Mesenchymal stem cell (in vitro differentiated cells and primary cell): Measurements from ENCODE around the gene DRAP1.

Source experiments
- DNase-seq: peaks from one replicate; pipeline ENCODE4 v3.0.0-alpha.2; 2013
- H2AFZ ChIP-seq: one replicate; pipeline ENCODE4 v1.6.1; 2013; ENCODE audit warnings: low read depth, mild to moderate bottlenecking, control low read depth, inconsistent platforms, low read length, moderate library complexity
- H2AK5ac ChIP-seq: 2 replicates; pipeline ENCODE4 v1.6.1; 2013; ENCODE audit warnings: low read length, moderate library complexity, mild to moderate bottlenecking, inconsistent platforms; ENCODE audit not compliant: severe bottlenecking
- H2BK120ac ChIP-seq: one replicate; pipeline ENCODE4 v1.6.1; 2013; ENCODE audit warnings: low read depth, mild to moderate bottlenecking, inconsistent platforms, low read length, moderate library complexity
- H2BK12ac ChIP-seq, 2 experiments: one replicate each; pipeline ENCODE4 v1.6.1; 2013; ENCODE audit warnings: inconsistent platforms in 2 of 2, low read length in 2 of 2, mild to moderate bottlenecking in 2 of 2, moderate library complexity in 2 of 2, control low read depth in 1 of 2
- H2BK15ac ChIP-seq: one replicate; pipeline ENCODE4 v1.6.1; 2013; ENCODE audit warnings: mild to moderate bottlenecking, low read depth, inconsistent platforms; ENCODE audit not compliant: poor library complexity, severe bottlenecking
- H2BK5ac ChIP-seq: 2 replicates; pipeline ENCODE4 v1.6.1; 2013; ENCODE audit warnings: low read depth, mild to moderate bottlenecking, low read length, control low read depth, inconsistent platforms; ENCODE audit not compliant: poor library complexity, severe bottlenecking
- H3K14ac ChIP-seq, 2 experiments: one replicate each; pipeline ENCODE4 v1.6.1; 2013; ENCODE audit warnings: inconsistent platforms in 2 of 2, low read length in 2 of 2, control low read depth in 1 of 2, mild to moderate bottlenecking in 1 of 2, moderate library complexity in 1 of 2
- H3K18ac ChIP-seq, 2 experiments: one replicate each; pipeline ENCODE4 v1.6.1; 2013; ENCODE audit warnings: inconsistent platforms in 2 of 2, low read length in 2 of 2, control low read depth in 1 of 2, low read depth in 1 of 2, mild to moderate bottlenecking in 1 of 2
- H3K23ac ChIP-seq, 2 experiments: one replicate each; pipeline ENCODE4 v1.6.1; 2013; ENCODE audit warnings: inconsistent platforms in 2 of 2, low read length in 2 of 2, mild to moderate bottlenecking in 2 of 2, moderate library complexity in 2 of 2, control low read depth in 1 of 2
- H3K27ac ChIP-seq: 2 replicates; pipeline ENCODE4 v1.5.1; 2013; ENCODE audit warnings: mild to moderate bottlenecking, moderate library complexity, low read length, control low read depth, inconsistent platforms; ENCODE audit not compliant: poor library complexity, severe bottlenecking
- H3K27me3 ChIP-seq, 2 experiments: 2 replicates each; pipeline versions ENCODE4 v1.6.1 to v1.7.0; 2013; ENCODE audit warnings: low read length in 2 of 2, mild to moderate bottlenecking in 2 of 2, moderate library complexity in 2 of 2, control low read depth in 1 of 2, inconsistent platforms in 1 of 2; ENCODE audit not compliant: control insufficient read depth in 1 of 2, insufficient read depth in 1 of 2
- H3K36me3 ChIP-seq, 2 experiments: 2 replicates each; pipeline versions ENCODE4 v1.6.1 to v1.7.0; 2013; ENCODE audit warnings: low read length in 2 of 2, control low read depth in 1 of 2, inconsistent platforms in 1 of 2, low read depth in 1 of 2, mild to moderate bottlenecking in 1 of 2; ENCODE audit not compliant: insufficient read depth in 2 of 2, control insufficient read depth in 1 of 2
- H3K4ac ChIP-seq, 2 experiments: one replicate each; pipeline ENCODE4 v1.6.1; 2013; ENCODE audit warnings: inconsistent platforms in 2 of 2, low read length in 2 of 2, mild to moderate bottlenecking in 2 of 2, moderate library complexity in 2 of 2, control low read depth in 1 of 2, low read depth in 1 of 2
- H3K4me1 ChIP-seq: 2 replicates; pipeline ENCODE4 v1.6.1; 2013; ENCODE audit warnings: low read depth, low read length, control low read depth; ENCODE audit not compliant: control insufficient read depth, insufficient read depth
- H3K4me2 ChIP-seq: 2 replicates; pipeline ENCODE4 v1.6.1; 2013; ENCODE audit warnings: low read length, mild to moderate bottlenecking, inconsistent platforms; ENCODE audit not compliant: poor library complexity, severe bottlenecking
- H3K4me3 ChIP-seq, 2 experiments: 2 replicates each; pipeline versions ENCODE4 v1.5.1 to v1.7.0; 2013; ENCODE audit warnings: low read length in 2 of 2, mild to moderate bottlenecking in 2 of 2, control low read depth in 1 of 2, low read depth in 1 of 2; ENCODE audit not compliant: insufficient read depth in 1 of 2
- H3K79me1 ChIP-seq: replicated peaks from 2 replicates; pipeline ENCODE4 v1.6.1; 2013; ENCODE audit warnings: mild to moderate bottlenecking, control low read depth, low read length, inconsistent platforms; ENCODE audit not compliant: poor library complexity, severe bottlenecking
- H3K9ac ChIP-seq: 2 replicates; pipeline ENCODE4 v1.7.0; 2013; ENCODE audit warnings: mild to moderate bottlenecking, low read length, moderate library complexity
- H3K9me3 ChIP-seq: 2 replicates; pipeline ENCODE4 v1.7.0; 2013; ENCODE audit warnings: mild to moderate bottlenecking, low read length; ENCODE audit not compliant: control insufficient read depth
- H4K8ac ChIP-seq: one replicate; pipeline ENCODE4 v1.6.1; 2013; ENCODE audit warnings: inconsistent platforms, mild to moderate bottlenecking, low read length, moderate library complexity
- H4K91ac ChIP-seq: one replicate; pipeline ENCODE4 v1.6.1; 2013; ENCODE audit warnings: mild to moderate bottlenecking, low read length, inconsistent platforms
- WGBS: methylation state at CpG from one replicate; pipeline ENCODE4 v1.1.7; 2013; ENCODE audit warnings: mixed read lengths; 5-methylcytosine and 5-hydroxymethylcytosine counted together

DRAP1 gene

GRCh38 chr11:65884716-65885092 lies 34.5 kb upstream of the DRAP1 start:
- Histone ChIP-seq H3K4me2 (no peak overlapping the region), H2BK12ac (no peak overlapping the region), H3K4ac (no peak overlapping the region), H4K8ac (peak overlapping the region; percentile 4), H2BK5ac (no peak overlapping the region), H3K4me3 (no peak overlapping the region), H3K9me3 (no peaks in the 10 kb centered on the region), H2AFZ (no peak overlapping the region), H3K9ac (peak overlapping the region; percentile 21), H3K23ac (no peak overlapping the region), H3K18ac (no peak overlapping the region), H2BK15ac (no peak overlapping the region), H3K14ac (no peak overlapping the region), H3K4me1 (peaks cover 16% of the 10 kb centered on the region), H3K27me3 (no peaks in the 10 kb centered on the region), H2AK5ac (no peak overlapping the region), H3K79me1 (peaks cover 27% of the 10 kb centered on the region), H4K91ac (no peak overlapping the region), H2BK120ac (no peak overlapping the region), H3K36me3 (peaks cover 51 to 60% of the 10 kb centered on the region in 2 experiments), H3K27ac (no peak overlapping the region)
- 32% methylated on average over 9 of the region's 9 CpGs for WGBS
- peak; percentile 80 for DNase-seq

GRCh38 chr11:65885231-65885630 lies 34.0 kb upstream of the DRAP1 start:
- Histone ChIP-seq H2BK15ac (no peak overlapping the region), H2AFZ (no peak overlapping the region), H2BK12ac (no peak overlapping the region), H3K4ac (no peak overlapping the region), H3K18ac (no peak overlapping the region), H3K14ac (no peak overlapping the region), H3K9ac (peak overlapping the region; percentile 14), H4K91ac (peak overlapping the region; percentile 11), H3K4me2 (no peak overlapping the region), H3K79me1 (peaks cover 28% of the 10 kb centered on the region), H3K23ac (no peak overlapping the region), H2BK5ac (no peak overlapping the region), H3K27me3 (no peaks in the 10 kb centered on the region), H3K27ac (no peak overlapping the region), H2BK120ac (no peak overlapping the region), H4K8ac (peak overlapping the region; percentile 47), H3K36me3 (peaks cover 51 to 56% of the 10 kb centered on the region in 2 experiments), H3K9me3 (no peaks in the 10 kb centered on the region), H3K4me1 (peaks cover 18% of the 10 kb centered on the region), H2AK5ac (no peak overlapping the region), H3K4me3 (no peak overlapping the region)
- no peak for DNase-seq
- 96% methylated on average over 7 of the region's 7 CpGs for WGBS

- Histone ChIP-seq H3K14ac (no peak overlapping the region), H3K9ac (peak overlapping the region; percentile 94), H3K4me3 (no peak overlapping the region), H3K9me3 (no peaks in the 10 kb centered on the region), H3K18ac (no peak overlapping the region), H3K27me3 (no peaks in the 10 kb centered on the region), H2AFZ (no peak overlapping the region), H2BK15ac (no peak overlapping the region), H3K27ac (no peak overlapping the region), H3K4me1 (peaks cover 21% of the 10 kb centered on the region), H3K4ac (no peak overlapping the region), H3K79me1 (peaks cover 28% of the 10 kb centered on the region), H4K91ac (no peak overlapping the region), H2BK120ac (no peak overlapping the region), H3K4me2 (no peak overlapping the region), H2AK5ac (no peak overlapping the region), H3K36me3 (peaks cover 51 to 56% of the 10 kb centered on the region in 2 experiments), H3K23ac (no peak overlapping the region), H4K8ac (no peak overlapping the region), H2BK5ac (no peak overlapping the region), H2BK12ac (no peak overlapping the region)
- no peak for DNase-seq
- WGBS: 94% methylated on average over 8 of the region's 12 CpGs
Observed at GRCh38 chr11:65885808-65886536, 33.3 kb upstream of the DRAP1 start.

GRCh38 chr11:65886826-65887722 lies 32.2 kb upstream of the DRAP1 start:
- peak overlapping the region; percentile 94 for H3K9ac ChIP-seq
- peaks cover 28% of the 10 kb centered on the region for H3K79me1 ChIP-seq
- H2BK12ac ChIP-seq: peak overlapping the region in 1 of 2 experiments; percentile 41
- no peak overlapping the region for H2BK120ac ChIP-seq
- H2BK15ac ChIP-seq: peak overlapping the region; percentile 33
- no peak for DNase-seq
- H3K4ac ChIP-seq: peak overlapping the region in 1 of 2 experiments; percentile 72
- H4K91ac ChIP-seq: peak overlapping the region; percentile 46
- 87% methylated on average over 14 of the region's 14 CpGs for WGBS
- peak overlapping the region; percentile 48 for H3K27ac ChIP-seq
- H3K9me3 ChIP-seq: no peaks in the 10 kb centered on the region
- peak overlapping the region in 1 of 2 experiments; percentile 87 for H3K4me3 ChIP-seq
- no peak overlapping the region for H2AFZ ChIP-seq
- peak overlapping the region in 1 of 2 experiments; percentile 43 for H3K23ac ChIP-seq
- no peak overlapping the region for H4K8ac ChIP-seq
- H2BK5ac ChIP-seq: no peak overlapping the region
- peaks cover 30% of the 10 kb centered on the region for H3K4me1 ChIP-seq
- H3K18ac ChIP-seq: peak overlapping the region in 1 of 2 experiments; percentile 37
- H2AK5ac ChIP-seq: no peak overlapping the region
- peak overlapping the region in 1 of 2 experiments; percentile 68 for H3K14ac ChIP-seq
- H3K4me2 ChIP-seq: peak overlapping the region; percentile 89
- no peaks in the 10 kb centered on the region for H3K27me3 ChIP-seq
- peaks cover 52 to 56% of the 10 kb centered on the region in 2 experiments for H3K36me3 ChIP-seq
